SK-N-SH treated with all-trans-retinoic acid at 6 μM for 48 hours (cell line): ENCODE measurements around the gene CACNA1B.

Experiments used
- ARNTL ChIP-seq: fragments of 450-650 bp; formaldehyde crosslinking; IDR thresholded peaks from 2 replicates; pipeline ENCODE4 v1.5.0; 2020; ENCODE audit warnings: low read depth, mild to moderate bottlenecking, moderate library complexity, borderline replicate concordance
- POU6F1 ChIP-seq: fragments of 250-450 bp; sonication (Bioruptor Pico); IDR thresholded peaks from 2 replicates; pipeline ENCODE4 v1.8.0; 2021; ENCODE audit warnings: low read depth, mild to moderate bottlenecking, moderate library complexity, borderline replicate concordance
- RARB ChIP-seq: fragments of 250-450 bp; sonication (Bioruptor Pico); IDR thresholded peaks from 2 replicates; pipeline ENCODE4 v1.8.0; 2021; ENCODE audit warnings: mild to moderate bottlenecking, moderate library complexity
- TOX ChIP-seq: fragments of 250-450 bp; sonication (Bioruptor Pico); IDR thresholded peaks from 2 replicates; pipeline ENCODE4 v1.8.0; 2021; ENCODE audit warnings: mild to moderate bottlenecking, moderate library complexity, borderline replicate concordance
- ZFP3 ChIP-seq: fragments of 250-450 bp; sonication (Bioruptor Pico); IDR thresholded peaks from 2 replicates; pipeline ENCODE4 v1.5.0; 2020; ENCODE audit warnings: mild to moderate bottlenecking, moderate library complexity
- ZFP30 ChIP-seq: fragments of 450-650 bp; formaldehyde crosslinking; IDR thresholded peaks from 2 replicates; pipeline ENCODE4 v1.5.0; 2022; ENCODE audit warnings: mild to moderate bottlenecking, moderate library complexity
- ZNF565 ChIP-seq: fragments of 450-650 bp; formaldehyde crosslinking; conservative IDR thresholded peaks from 2 replicates; pipeline ENCODE4 v1.5.0; 2020; ENCODE audit warnings: low read depth, mild to moderate bottlenecking, moderate library complexity
- ZNF70 ChIP-seq: fragments of 450-650 bp; formaldehyde crosslinking; IDR thresholded peaks from 2 replicates; pipeline ENCODE4 v1.5.0; 2020; ENCODE audit warnings: mild to moderate bottlenecking, moderate library complexity
- ZNF8 ChIP-seq: fragments of 450-650 bp; formaldehyde crosslinking; IDR thresholded peaks from 2 replicates; pipeline ENCODE4 v1.5.0; 2020; ENCODE audit warnings: mild to moderate bottlenecking, moderate library complexity
- TF ChIP-seq, protein P1 (sequence below): fragments of 250-450 bp; sonication (Bioruptor Pico); IDR thresholded peaks from 2 replicates; pipeline ENCODE4 v1.8.0; 2020; ENCODE audit warnings: mild to moderate bottlenecking, moderate library complexity, borderline replicate concordance
- TF ChIP-seq, protein P2 (sequence below): fragments of 250-450 bp; sonication (Bioruptor Pico); IDR thresholded peaks from 2 replicates; pipeline ENCODE4 v1.5.0; 2020; ENCODE audit warnings: mild to moderate bottlenecking, moderate library complexity
- TF ChIP-seq, protein P3 (sequence below): fragments of 250-450 bp; sonication (Bioruptor Pico); IDR thresholded peaks from 2 replicates; pipeline ENCODE4 v1.5.1; 2020; ENCODE audit warnings: low read depth, mild to moderate bottlenecking, moderate library complexity

DNA sequence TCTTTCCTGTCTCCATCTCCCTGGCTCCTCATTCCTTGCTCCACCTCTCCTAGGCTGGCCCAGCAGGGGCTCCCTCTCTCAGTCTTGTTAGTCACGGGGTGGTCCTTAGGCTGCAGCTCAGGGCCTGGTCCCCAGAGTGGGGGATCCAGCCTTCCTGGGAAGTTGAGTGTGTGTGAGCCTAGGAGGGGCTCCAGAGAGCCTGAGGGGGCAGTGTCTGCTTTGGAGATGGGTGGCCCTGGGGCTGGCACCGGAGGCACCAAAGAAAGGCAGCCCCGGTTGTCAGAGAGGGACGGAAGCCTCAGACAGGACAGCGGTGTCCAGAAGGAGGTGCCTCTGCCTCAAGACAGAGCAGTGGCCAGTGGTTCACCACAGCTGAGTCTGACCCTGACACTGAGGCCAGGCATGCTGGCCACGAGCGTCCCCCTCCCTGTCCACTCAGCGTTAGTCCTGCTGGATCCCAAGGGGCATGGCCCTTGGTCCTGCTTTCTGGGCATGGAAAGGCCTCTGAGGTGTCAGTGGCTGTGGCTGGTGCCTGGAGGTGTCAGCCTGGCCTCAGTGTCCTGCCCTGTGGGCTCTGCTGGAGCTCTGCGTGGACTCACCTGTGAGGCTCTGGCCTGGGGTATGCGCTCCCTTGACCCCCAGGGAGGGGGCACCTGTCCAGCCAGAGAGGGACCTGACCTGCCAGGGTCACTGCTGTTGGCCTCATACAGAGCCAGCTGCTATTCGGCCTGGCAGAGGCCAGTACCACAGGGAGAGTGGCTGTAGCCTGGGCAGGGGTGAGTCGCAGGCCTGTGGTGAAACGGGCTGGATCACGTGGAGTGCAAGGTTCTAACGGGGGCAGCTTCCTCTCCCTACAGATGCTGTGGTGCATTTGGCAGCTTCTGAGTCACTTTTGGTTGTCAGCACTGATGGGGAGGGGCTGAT lies 130.6 kb downstream of the CACNA1B start:
- TF ChIP-seq, protein P1, sequence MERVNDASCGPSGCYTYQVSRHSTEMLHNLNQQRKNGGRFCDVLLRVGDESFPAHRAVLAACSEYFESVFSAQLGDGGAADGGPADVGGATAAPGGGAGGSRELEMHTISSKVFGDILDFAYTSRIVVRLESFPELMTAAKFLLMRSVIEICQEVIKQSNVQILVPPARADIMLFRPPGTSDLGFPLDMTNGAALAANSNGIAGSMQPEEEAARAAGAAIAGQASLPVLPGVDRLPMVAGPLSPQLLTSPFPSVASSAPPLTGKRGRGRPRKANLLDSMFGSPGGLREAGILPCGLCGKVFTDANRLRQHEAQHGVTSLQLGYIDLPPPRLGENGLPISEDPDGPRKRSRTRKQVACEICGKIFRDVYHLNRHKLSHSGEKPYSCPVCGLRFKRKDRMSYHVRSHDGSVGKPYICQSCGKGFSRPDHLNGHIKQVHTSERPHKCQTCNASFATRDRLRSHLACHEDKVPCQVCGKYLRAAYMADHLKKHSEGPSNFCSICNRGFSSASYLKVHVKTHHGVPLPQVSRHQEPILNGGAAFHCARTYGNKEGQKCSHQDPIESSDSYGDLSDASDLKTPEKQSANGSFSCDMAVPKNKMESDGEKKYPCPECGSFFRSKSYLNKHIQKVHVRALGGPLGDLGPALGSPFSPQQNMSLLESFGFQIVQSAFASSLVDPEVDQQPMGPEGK (CRISPR knock-in tag) = no peak
- TF ChIP-seq ZNF70 (CRISPR knock-in tag) (no peak), ARNTL (CRISPR knock-in tag) (no peak), RARB (CRISPR knock-in tag) (no peak), ZFP30 (CRISPR knock-in tag) (no peak), TOX (CRISPR knock-in tag) (no peak), ZNF565 (CRISPR knock-in tag) (no peak), ZNF8 (CRISPR knock-in tag) (no peak), ZFP3 (CRISPR knock-in tag) (no peak), POU6F1 (CRISPR knock-in tag) (no peak)
- TF ChIP-seq, protein P2, sequence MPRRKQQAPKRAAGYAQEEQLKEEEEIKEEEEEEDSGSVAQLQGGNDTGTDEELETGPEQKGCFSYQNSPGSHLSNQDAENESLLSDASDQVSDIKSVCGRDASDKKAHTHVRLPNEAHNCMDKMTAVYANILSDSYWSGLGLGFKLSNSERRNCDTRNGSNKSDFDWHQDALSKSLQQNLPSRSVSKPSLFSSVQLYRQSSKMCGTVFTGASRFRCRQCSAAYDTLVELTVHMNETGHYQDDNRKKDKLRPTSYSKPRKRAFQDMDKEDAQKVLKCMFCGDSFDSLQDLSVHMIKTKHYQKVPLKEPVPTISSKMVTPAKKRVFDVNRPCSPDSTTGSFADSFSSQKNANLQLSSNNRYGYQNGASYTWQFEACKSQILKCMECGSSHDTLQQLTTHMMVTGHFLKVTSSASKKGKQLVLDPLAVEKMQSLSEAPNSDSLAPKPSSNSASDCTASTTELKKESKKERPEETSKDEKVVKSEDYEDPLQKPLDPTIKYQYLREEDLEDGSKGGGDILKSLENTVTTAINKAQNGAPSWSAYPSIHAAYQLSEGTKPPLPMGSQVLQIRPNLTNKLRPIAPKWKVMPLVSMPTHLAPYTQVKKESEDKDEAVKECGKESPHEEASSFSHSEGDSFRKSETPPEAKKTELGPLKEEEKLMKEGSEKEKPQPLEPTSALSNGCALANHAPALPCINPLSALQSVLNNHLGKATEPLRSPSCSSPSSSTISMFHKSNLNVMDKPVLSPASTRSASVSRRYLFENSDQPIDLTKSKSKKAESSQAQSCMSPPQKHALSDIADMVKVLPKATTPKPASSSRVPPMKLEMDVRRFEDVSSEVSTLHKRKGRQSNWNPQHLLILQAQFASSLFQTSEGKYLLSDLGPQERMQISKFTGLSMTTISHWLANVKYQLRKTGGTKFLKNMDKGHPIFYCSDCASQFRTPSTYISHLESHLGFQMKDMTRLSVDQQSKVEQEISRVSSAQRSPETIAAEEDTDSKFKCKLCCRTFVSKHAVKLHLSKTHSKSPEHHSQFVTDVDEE (CRISPR knock-in tag) = no peak
- TF ChIP-seq, protein P3, sequence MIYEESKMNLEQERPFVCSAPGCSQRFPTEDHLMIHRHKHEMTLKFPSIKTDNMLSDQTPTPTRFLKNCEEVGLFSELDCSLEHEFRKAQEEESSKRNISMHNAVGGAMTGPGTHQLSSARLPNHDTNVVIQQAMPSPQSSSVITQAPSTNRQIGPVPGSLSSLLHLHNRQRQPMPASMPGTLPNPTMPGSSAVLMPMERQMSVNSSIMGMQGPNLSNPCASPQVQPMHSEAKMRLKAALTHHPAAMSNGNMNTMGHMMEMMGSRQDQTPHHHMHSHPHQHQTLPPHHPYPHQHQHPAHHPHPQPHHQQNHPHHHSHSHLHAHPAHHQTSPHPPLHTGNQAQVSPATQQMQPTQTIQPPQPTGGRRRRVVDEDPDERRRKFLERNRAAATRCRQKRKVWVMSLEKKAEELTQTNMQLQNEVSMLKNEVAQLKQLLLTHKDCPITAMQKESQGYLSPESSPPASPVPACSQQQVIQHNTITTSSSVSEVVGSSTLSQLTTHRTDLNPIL (CRISPR knock-in tag) = no peak
